ENCODE measurements around the gene ARHGAP6.
"Not testable (repeated sequence)": the region's sequence is repeated elsewhere in the genome, so short reads cannot be mapped to it uniquely, and the experiment has no call there.

The ARHGAP6 gene

GRCh38 chrX:11382930-11383329 is 282.8 kb downstream of the ARHGAP6 start:
- no peak for ATAC-seq

GRCh38 chrX:11381464-11381863 is 284.3 kb downstream of the ARHGAP6 start:
- peak in 1 of 2 donors; percentile 27 for ATAC-seq

GRCh38 chrX:11380187-11380844 is 285.4 kb downstream of the ARHGAP6 start:
- no peak for ATAC-seq

- no peak for ATAC-seq
Measured at GRCh38 chrX:11376163-11376562, 289.6 kb downstream of the ARHGAP6 start.

- ATAC-seq, result no peak
Measured at GRCh38 chrX:11375614-11376119, 290.1 kb downstream of the ARHGAP6 start.

- ATAC-seq, result no peak
Measured at GRCh38 chrX:11374570-11374969, 291.1 kb downstream of the ARHGAP6 start.

- no peak for ATAC-seq
Measured at GRCh38 chrX:11371106-11371505, 294.6 kb downstream of the ARHGAP6 start.

GRCh38 chrX:11367609-11368430 is 297.9 kb downstream of the ARHGAP6 start:
- ATAC-seq, result no peak

GRCh38 chrX:11366998-11367595 is 298.6 kb downstream of the ARHGAP6 start:
- ATAC-seq, result no peak

GRCh38 chrX:11365426-11365825 is 300.3 kb downstream of the ARHGAP6 start:
- no peak for ATAC-seq

GRCh38 chrX:11364835-11365234 is 300.9 kb downstream of the ARHGAP6 start:
- ATAC-seq, result no peak

- not testable (repeated sequence) for ATAC-seq
Measured at GRCh38 chrX:11363825-11364224, 301.9 kb downstream of the ARHGAP6 start.

GRCh38 chrX:11363069-11363594 is 302.6 kb downstream of the ARHGAP6 start:
- no peak for ATAC-seq

- ATAC-seq, result not testable (repeated sequence)
Measured at GRCh38 chrX:11361666-11362065, 304.1 kb downstream of the ARHGAP6 start.

- ATAC-seq, result not testable (repeated sequence)
Measured at GRCh38 chrX:11355944-11356343, 309.8 kb downstream of the ARHGAP6 start.

GRCh38 chrX:11355259-11355909 is 310.3 kb downstream of the ARHGAP6 start:
- ATAC-seq, result no peak

- no peak for ATAC-seq
Measured at GRCh38 chrX:11352296-11352741, 313.4 kb downstream of the ARHGAP6 start.

- ATAC-seq, result no peak
Measured at GRCh38 chrX:11351375-11352295, 314.1 kb downstream of the ARHGAP6 start.

- no peak for ATAC-seq
Measured at GRCh38 chrX:11349661-11350337, 315.9 kb downstream of the ARHGAP6 start.

- ATAC-seq, result no peak
Measured at GRCh38 chrX:11349020-11349419, 316.7 kb downstream of the ARHGAP6 start.

- ATAC-seq, result no peak
Measured at GRCh38 chrX:11347300-11347699, 318.4 kb downstream of the ARHGAP6 start.
